ENCODE measurements around the gene RXRB.

DNA sequence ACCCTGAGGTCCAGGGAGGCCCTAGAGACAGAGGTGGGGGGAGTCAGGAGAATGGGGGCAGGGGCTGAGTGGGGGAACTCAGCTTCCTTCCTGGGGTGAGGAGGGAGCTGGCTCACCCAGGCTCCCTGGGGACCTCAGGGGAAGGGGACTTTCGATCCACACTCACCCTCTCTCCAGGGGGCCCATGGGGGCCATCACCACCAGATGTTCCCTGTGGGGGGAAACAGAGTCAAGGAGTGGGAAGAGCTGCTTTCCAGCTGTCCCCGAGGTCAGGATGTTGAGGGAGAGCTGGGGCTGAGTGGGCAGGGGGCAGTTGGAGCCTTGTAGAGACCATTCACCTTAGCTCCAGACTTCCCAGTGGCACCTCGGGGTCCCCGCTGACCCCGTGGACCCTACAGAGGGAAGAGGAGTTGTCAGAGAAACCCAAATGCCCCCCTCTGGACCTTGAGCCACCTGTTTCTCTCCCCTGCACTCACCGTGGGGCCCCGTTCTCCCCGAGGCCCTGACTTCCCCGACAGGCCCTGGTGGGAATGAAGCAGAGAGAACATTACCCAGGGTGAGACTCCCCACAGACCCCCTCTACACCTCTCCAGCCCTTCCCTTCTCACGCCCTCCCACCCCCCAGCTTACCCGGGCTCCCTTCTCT lies 26.8 kb downstream of the RXRB start:
- TF ChIP-seq, protein P1, sequence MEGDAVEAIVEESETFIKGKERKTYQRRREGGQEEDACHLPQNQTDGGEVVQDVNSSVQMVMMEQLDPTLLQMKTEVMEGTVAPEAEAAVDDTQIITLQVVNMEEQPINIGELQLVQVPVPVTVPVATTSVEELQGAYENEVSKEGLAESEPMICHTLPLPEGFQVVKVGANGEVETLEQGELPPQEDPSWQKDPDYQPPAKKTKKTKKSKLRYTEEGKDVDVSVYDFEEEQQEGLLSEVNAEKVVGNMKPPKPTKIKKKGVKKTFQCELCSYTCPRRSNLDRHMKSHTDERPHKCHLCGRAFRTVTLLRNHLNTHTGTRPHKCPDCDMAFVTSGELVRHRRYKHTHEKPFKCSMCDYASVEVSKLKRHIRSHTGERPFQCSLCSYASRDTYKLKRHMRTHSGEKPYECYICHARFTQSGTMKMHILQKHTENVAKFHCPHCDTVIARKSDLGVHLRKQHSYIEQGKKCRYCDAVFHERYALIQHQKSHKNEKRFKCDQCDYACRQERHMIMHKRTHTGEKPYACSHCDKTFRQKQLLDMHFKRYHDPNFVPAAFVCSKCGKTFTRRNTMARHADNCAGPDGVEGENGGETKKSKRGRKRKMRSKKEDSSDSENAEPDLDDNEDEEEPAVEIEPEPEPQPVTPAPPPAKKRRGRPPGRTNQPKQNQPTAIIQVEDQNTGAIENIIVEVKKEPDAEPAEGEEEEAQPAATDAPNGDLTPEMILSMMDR (IDR thresholded peaks at IDR 0.05; ENCODE audit: low read depth, low read length): no peak
- no peak for TF ChIP-seq EZH2phosphoT487 (IDR thresholded peaks at IDR 0.05; ENCODE audit: low read depth)
